ENCODE data around the gene ADAMTS18. TPM values are rescaled to one million over a fixed set of nuclear protein-coding genes. Genes with fewer than 3 reads are reported as not detected.
A peak's percentile ranks its signal among the peaks of the same experiment; 100 is the strongest.

ADAMTS18 gene
- total and polyA plus RNA-seq, 2 of the 8 experiments (the other 6 are each of a cell fraction or from before 2014, with no cell fraction given): 0.05 to 0.19 TPM

DNA sequence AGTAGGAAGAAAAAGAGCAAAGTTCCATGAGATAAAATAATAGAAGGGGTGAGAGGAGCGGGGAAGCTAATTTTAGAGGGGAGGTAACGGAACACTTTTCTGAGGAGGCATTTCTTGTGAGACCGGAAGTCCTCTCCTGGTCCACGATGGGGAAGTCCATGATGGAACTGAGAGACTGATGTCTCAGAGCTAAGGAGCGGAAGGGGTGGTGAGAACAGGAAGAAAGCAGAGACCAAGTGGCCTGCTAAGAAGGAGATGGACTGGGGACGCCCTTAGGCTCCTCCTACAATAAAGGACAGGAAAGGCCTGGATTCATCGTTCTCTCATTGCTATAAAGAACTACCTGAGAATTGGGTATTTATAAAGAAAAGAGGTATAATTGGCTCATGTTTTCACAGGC is 59.4 kb downstream of the ADAMTS18 start:
- no peak overlapping the region for H3K27ac ChIP-seq (ENCODE audit: low read depth, low read length)
- H3K18ac ChIP-seq (ENCODE audit: extremely low read depth, low read length): no peak overlapping the region; the same call in 1 of the 2 replicates
- no peak overlapping the region for H4K5ac ChIP-seq (ENCODE audit: insufficient read length, low read depth, low read length)
- H4K20me1 ChIP-seq (replicated peaks in 1 of 2; ENCODE audit: control insufficient read depth in 1 of 2, insufficient read depth in 2 of 2, low read length in 2 of 2): no peaks in the 10 kb centered on the region
- no peak overlapping the region for H4K8ac ChIP-seq (ENCODE audit: extremely low read depth, insufficient read depth, low read length)
- H3K9me3 ChIP-seq (ENCODE audit: insufficient read depth in 2 of 2, low read depth in 1 of 2, low read length in 1 of 2): no peaks in the 10 kb centered on the region
- H3K56ac ChIP-seq (replicated peaks; ENCODE audit: insufficient read length, low read depth, low read length): no peak overlapping the region
- H2BK5ac ChIP-seq (ENCODE audit: low read depth, low read length): no peak overlapping the region
- DNase-seq (ENCODE audit: low read depth in 1 of 2, low spot score in 2 of 2): no peak
- peaks cover 2 to 8% (median 3%) of the 10 kb centered on the region in 4 experiments; a peak in 4 of 7 replicates for H3K4me1 ChIP-seq (replicated peaks in 1 of 4; ENCODE audit: control insufficient read depth in 3 of 4, insufficient read depth in 4 of 4, low read length in 3 of 4)
- H2AK5ac ChIP-seq (ENCODE audit: low read depth, low read length): no peak overlapping the region
- no peak overlapping the region for H3K23ac ChIP-seq (ENCODE audit: insufficient read length)
- no peak overlapping the region for H3K14ac ChIP-seq (ENCODE audit: insufficient read length)
- H2BK20ac ChIP-seq (ENCODE audit: low read length): no peak overlapping the region
- FAIRE-seq: no peak
- WGBS, 2 experiments (ENCODE audit: extremely low coverage in 1 of 2, insufficient coverage in 1 of 2, insufficient read length in 1 of 2, insufficient replicate concordance in 2 of 2, low coverage in 1 of 2, low lambda C conversion rate in 2 of 2, missing lambda C conversion rate in 1 of 2): 93% methylated on average over 7 of the region's 7 CpGs; no CpG with 5 or more reads in 1 of the 2 experiments
- ChIA-PET CTCF (ENCODE audit: partially characterized antibody) (interaction anchor here (0.9 to 3.4 kb wide), 5 partner anchors 9 to 163 kb away, joined by 3 to 24 read pairs (median 4); partner anchors contain the start of gene ADAMTS18), POLR2A (ENCODE audit: partially characterized antibody) (no interaction called here)
- no peak overlapping the region for H2BK12ac ChIP-seq (ENCODE audit: low read depth, low read length)
- H4K91ac ChIP-seq (replicated peaks; ENCODE audit: insufficient read length, low read length): no peak overlapping the region
- H3K79me2 ChIP-seq (ENCODE audit: control insufficient read depth in 1 of 2, insufficient read depth in 2 of 2, low read length in 2 of 2): no peaks in the 10 kb centered on the region
- no peak overlapping the region for H2AFZ ChIP-seq (ENCODE audit: low read length)
- peak overlapping the region; percentile 28 for H2BK120ac ChIP-seq (replicated peaks; ENCODE audit: low read depth, low read length)
- no peak overlapping the region for H2BK15ac ChIP-seq (ENCODE audit: low read length)
- no peak overlapping the region for H3K9ac ChIP-seq (replicated peaks in 1 of 4; ENCODE audit: extremely low read depth in 1 of 4, low read depth in 3 of 4, low read length in 3 of 4)
- no peak overlapping the region for H3K4me3 ChIP-seq (ENCODE audit: extremely low read depth in 1 of 4, insufficient read depth in 2 of 4, low read depth in 3 of 4, low read length in 4 of 4)
- H3K23me2 ChIP-seq (ENCODE audit: low read depth, low read length): no peaks in the 10 kb centered on the region
- H3K79me1 ChIP-seq (ENCODE audit: low read depth, low read length): no peaks in the 10 kb centered on the region
- 0 out of 4 replicates have a peak overlapping the region, but pooled peaks of 1 of the 2 experiments have one; percentile 68 for H3K4me2 ChIP-seq (ENCODE audit: insufficient read depth in 1 of 2, low read depth in 2 of 2, low read length in 2 of 2)
- TF ChIP-seq CHD2 (IDR thresholded peaks at IDR 0.05; ENCODE audit: low read length) (no peak), CEBPB (IDR thresholded peaks at IDR 0.05; ENCODE audit: low read depth, low read length) (no peak), FOSL1 (IDR thresholded peaks at IDR 0.05; ENCODE audit: insufficient read depth, low read depth, low read length) (no peak), NANOG (IDR thresholded peaks at IDR 0.05; ENCODE audit: insufficient read depth, low read depth, low read length, poor library complexity, severe bottlenecking) (no peak), SP2 (IDR thresholded peaks at IDR 0.05; ENCODE audit: low read length) (no peak), POU5F1 (IDR thresholded peaks at IDR 0.05; ENCODE audit: low read depth, low read length) (no peak), KDM5A (IDR thresholded peaks at IDR 0.05; ENCODE audit: low read length) (no peak), ASH2L (IDR thresholded peaks at IDR 0.05; ENCODE audit: low read length) (no peak), BRCA1 (IDR thresholded peaks at IDR 0.05; ENCODE audit: low read depth, low read length) (no peak)
- TF ChIP-seq, protein P1, sequence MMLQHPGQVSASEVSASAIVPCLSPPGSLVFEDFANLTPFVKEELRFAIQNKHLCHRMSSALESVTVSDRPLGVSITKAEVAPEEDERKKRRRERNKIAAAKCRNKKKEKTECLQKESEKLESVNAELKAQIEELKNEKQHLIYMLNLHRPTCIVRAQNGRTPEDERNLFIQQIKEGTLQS (IDR thresholded peaks at IDR 0.05; ENCODE audit: insufficient read depth, low read depth, low read length): no peak
- no peaks in the 10 kb centered on the region for H3K27me3 ChIP-seq (replicated peaks in 1 of 4; ENCODE audit: control insufficient read depth in 3 of 4, extremely low read depth in 1 of 4, insufficient read depth in 3 of 4, low read length in 3 of 4)
- no peak overlapping the region for H3K4ac ChIP-seq (replicated peaks; ENCODE audit: insufficient read length, low read depth, low read length)
- H3K36me3 ChIP-seq (ENCODE audit: control insufficient read depth in 2 of 4, insufficient read depth in 4 of 4, low read length in 3 of 4): no peaks in the 10 kb centered on the region

All from H1 (cell line).